AG10803 (cell line): ENCODE results near the gene LSP1.

Experiments used
- DNase-seq: peaks from one replicate; pipeline ENCODE4 v3.0.0; 2010; ENCODE audit warnings: low read depth
- H3K4me3 ChIP-seq: 2 replicates; pipeline ENCODE4 v1.5.1; 2011; ENCODE audit warnings: mild to moderate bottlenecking, low read length, control low read depth
- CTCF ChIP-seq: conservative IDR thresholded peaks from 2 replicates; pipeline ENCODE4 v1.5.1; 2011; ENCODE audit warnings: mild to moderate bottlenecking, low read length, control low read depth, inconsistent platforms

The LSP1 gene

GRCh38 chr11:1890856-1891830 lies 38.3 kb downstream of the LSP1 start:
- no peak for DNase-seq
- no peak for TF ChIP-seq CTCF

GRCh38 chr11:1891831-1892115 lies 38.9 kb downstream of the LSP1 start, which contains the start of gene PRR33:
TSS of gene PRR33 (minus strand) at chr11:1891895. CDS start at chr11:1890584, 1,311 bp downstream.
- H3K4me3 ChIP-seq, result no peak within 1 kb of the TSS
- TF ChIP-seq CTCF, result no peak
- DNase-seq, result no peak

More at GRCh38 chr11:1890856-1891830, 38.3 kb downstream of the LSP1 start:
- H3K4me3 ChIP-seq, result no peak overlapping the region

GRCh38 chr11:1892116-1892515 lies 39.2 kb downstream of the LSP1 start:
- DNase-seq, result no peak
- TF ChIP-seq CTCF, result no peak
- H3K4me3 ChIP-seq, result no peak overlapping the region

- no peak for DNase-seq
- no peak overlapping the region for H3K4me3 ChIP-seq
- no peak for TF ChIP-seq CTCF
Observed at GRCh38 chr11:1892558-1892957, 39.7 kb downstream of the LSP1 start.

- H3K4me3 ChIP-seq, result no peak overlapping the region
- DNase-seq, result peak; percentile 23
- no peak for TF ChIP-seq CTCF
Observed at GRCh38 chr11:1893581-1894359, 40.9 kb downstream of the LSP1 start.

- DNase-seq, result no peak
- TF ChIP-seq CTCF, result no peak
- no peak overlapping the region for H3K4me3 ChIP-seq
Observed at GRCh38 chr11:1894759-1895158, 41.9 kb downstream of the LSP1 start.

- H3K4me3 ChIP-seq, result no peak overlapping the region
Observed at GRCh38 chr11:1896468-1896867, 43.6 kb downstream of the LSP1 start.

More at GRCh38 chr11:1896468-1896867, 43.6 kb downstream of the LSP1 start:
- no peak for TF ChIP-seq CTCF
- DNase-seq, result no peak
